PFSK-1 (cell line): ENCODE results near the gene MESD.

Source experiments
- FOXP2 ChIP-seq: optimal IDR thresholded peaks from 2 replicates; pipeline ENCODE3; 2011; ENCODE audit warnings: borderline replicate concordance, control low read depth, inconsistent platforms; ENCODE audit not compliant: insufficient read depth; ENCODE audit errors: extremely low read length, extremely low read depth
- POLR2AphosphoS5 ChIP-seq: IDR thresholded peaks from 2 replicates; pipeline ENCODE4 v1.6.1; 2012; ENCODE audit warnings: low read depth, mild to moderate bottlenecking, control low read depth, low read length, moderate library complexity
- REST ChIP-seq, 2 experiments: IDR thresholded peaks; 2 replicates each; pipeline versions ENCODE4 v1.6.1 to v1.8.0; 2011 to 2012; ENCODE audit warnings: low read depth in 2 of 2, low read length in 2 of 2, control low read depth in 1 of 2, inconsistent platforms in 1 of 2, mild to moderate bottlenecking in 1 of 2, moderate library complexity in 1 of 2; ENCODE audit not compliant: insufficient read depth in 1 of 2
- TAF1 ChIP-seq: IDR thresholded peaks from 2 replicates; pipeline ENCODE4 v1.6.1; 2012; ENCODE audit warnings: low read length, control low read depth, borderline replicate concordance; ENCODE audit not compliant: insufficient read depth

GRCh38 chr15:80977627-80978036 lies 12.0 kb downstream of the MESD start:
- TF ChIP-seq REST (IDR thresholded peaks at IDR 0.05; ENCODE audit: insufficient read depth in 1 of 2, low read depth in 2 of 2, low read length in 2 of 2) (no peak), TAF1 (no peak), POLR2AphosphoS5 (no peak), FOXP2 (no peak)
